Caco-2 (cell line): ENCODE results near the gene POLD1. TPM values are rescaled to one million over a fixed set of nuclear protein-coding genes. Genes with fewer than 3 reads are reported as not detected.

Source experiments
- BruUV-seq: library from RNA; stranded (reverse); fragments of 400-500 nt; replicated peaks from 2 replicates; lab custom pipeline; 2021; lab: Mats Ljungman, UMichigan
- CTCF ChIA-PET: fragments of 300-600 bp; sonication (Branson Sonifier 250); formaldehyde crosslinking; loops from one replicate; lab custom pipeline; 2022; ENCODE audit warnings: antibody characterized with exemption; lab: Charles Lee
- POLR2A ChIA-PET: fragments of 300-600 bp; sonication (Branson Sonifier 250); formaldehyde crosslinking; loops from one replicate; lab custom pipeline; 2022; ENCODE audit warnings: antibody characterized with exemption; lab: Charles Lee
- DNase-seq, 2 experiments: peaks; one replicate each; pipeline versions ENCODE4 v3.0.0 to v3.0.0-alpha.2; 2020 to 2022
- H3K27me3 ChIP-seq: replicated peaks from 2 replicates; pipeline ENCODE4 v1.6.0; 2011; ENCODE audit warnings: low read length; ENCODE audit not compliant: control insufficient read depth, insufficient read depth
- H3K36me3 ChIP-seq: 2 replicates; pipeline ENCODE4 v1.5.1; 2011; ENCODE audit warnings: low read length; ENCODE audit not compliant: control insufficient read depth, insufficient read depth
- H3K4me1 ChIP-seq: fragments of 250-450 bp; sonication (Bioruptor Pico); 2 replicates; pipeline ENCODE4 v1.5.1; 2020; ENCODE audit warnings: mild to moderate bottlenecking
- H3K4me3 ChIP-seq: 2 replicates; pipeline ENCODE4 v1.5.1; 2011; ENCODE audit warnings: low read depth, mild to moderate bottlenecking, control low read depth, low read length
- H3K9me3 ChIP-seq: fragments of 250-450 bp; sonication (Bioruptor Pico); 2 replicates; pipeline ENCODE4 v1.5.1; 2020; ENCODE audit warnings: mild to moderate bottlenecking, moderate library complexity
- H3K27ac Mint-ChIP-seq: one replicate; pipeline ENCODE4 v1.8.0; 2022; ENCODE audit warnings: mixed read lengths; ENCODE audit not compliant: unreplicated experiment
- H3K27me3 Mint-ChIP-seq: one replicate; pipeline ENCODE4 v1.8.0; 2022; ENCODE audit warnings: mixed read lengths; ENCODE audit not compliant: insufficient read depth, unreplicated experiment
- H3K36me3 Mint-ChIP-seq: one replicate; pipeline ENCODE4 v1.8.0; 2022; ENCODE audit warnings: mild to moderate bottlenecking, mixed read lengths; ENCODE audit not compliant: insufficient read depth, unreplicated experiment
- H3K4me1 Mint-ChIP-seq: one replicate; pipeline ENCODE4 v1.8.0; 2022; ENCODE audit warnings: low read depth, mixed read lengths; ENCODE audit not compliant: unreplicated experiment
- H3K4me3 Mint-ChIP-seq: one replicate; pipeline ENCODE4 v1.8.0; 2022; ENCODE audit warnings: mild to moderate bottlenecking, moderate library complexity, mixed read lengths; ENCODE audit not compliant: unreplicated experiment
- H3K9me3 Mint-ChIP-seq: one replicate; pipeline ENCODE4 v1.8.0; 2022; ENCODE audit warnings: mixed read lengths; ENCODE audit not compliant: unreplicated experiment
- intact Hi-C: fragments of 100-400 bp; cut with micrococcal nuclease; formaldehyde crosslinking; loops from one replicate; pipeline ENCODE4 v1.10.0; 2022; ENCODE audit not compliant: unreplicated experiment
- total RNA-seq: library from RNA; stranded (reverse); gene quantifications from 2 replicates; pipeline ENCODE4 v1.2.3, GENCODE V29; 2022
- TF ChIP-seq, protein P1 (sequence below), 2 experiments: fragments of 200-600 bp in 1 of 2; IDR thresholded peaks; 1 replicate in 1 of 2; 2 replicates in 1 of 2; pipeline versions ENCODE4 v1.5.1 to v1.8.0; 2011 to 2022; ENCODE audit warnings: antibody characterized with exemption in 1 of 2, control low read depth in 1 of 2, inconsistent platforms in 1 of 2, low read depth in 1 of 2, low read length in 1 of 2, mild to moderate bottlenecking in 1 of 2, moderate library complexity in 1 of 2; ENCODE audit not compliant: insufficient read depth in 1 of 2, severe bottlenecking in 1 of 2, unreplicated experiment in 1 of 2

Gene POLD1
- total RNA-seq, 1 experiment from 2014 or later, result 128 TPM

DNA sequence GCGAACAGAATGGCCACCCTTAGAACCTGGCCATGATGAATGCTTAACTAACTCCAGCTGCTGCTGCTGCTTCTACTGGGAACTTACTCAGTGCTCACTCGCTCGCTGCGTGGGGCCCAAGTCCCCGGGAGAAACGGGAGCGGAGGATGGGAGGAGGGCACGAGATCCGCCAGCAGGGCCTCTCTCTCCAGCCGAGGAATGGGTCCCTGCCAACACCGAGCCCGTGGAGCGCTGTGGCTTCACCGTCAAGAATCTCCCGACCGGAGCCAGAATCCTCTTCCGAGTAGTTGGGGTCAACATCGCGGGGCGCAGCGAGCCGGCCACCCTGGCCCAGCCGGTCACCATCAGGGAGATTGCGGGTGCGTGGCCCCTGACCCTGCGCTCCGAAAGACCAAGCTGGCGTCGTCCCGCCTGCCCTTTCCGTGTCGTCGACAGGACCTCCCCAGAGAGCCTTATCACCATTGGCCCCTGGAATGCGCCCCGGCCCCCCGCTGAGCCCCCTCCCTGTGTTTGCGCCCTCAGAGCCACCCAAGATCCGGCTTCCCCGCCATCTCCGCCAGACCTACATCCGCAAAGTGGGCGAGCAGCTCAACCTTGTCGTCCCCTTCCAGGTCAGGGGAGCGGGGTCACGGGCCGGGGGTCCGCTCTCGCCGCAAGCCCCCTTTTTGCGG lies 74.4 kb downstream of the POLD1 start:
- Histone ChIP-seq H3K36me3 (no peaks in the 10 kb centered on the region), H3K27me3 (no peaks in the 10 kb centered on the region), H3K9me3 (no peaks in the 10 kb centered on the region), H3K4me1 (peaks cover 21% of the 10 kb centered on the region), H3K4me3 (no peak overlapping the region)
- no TSS peak for BruUV-seq
- ChIA-PET POLR2A (no interaction called here), CTCF (interaction anchor here (0.7 kb wide), 1 partner anchor 35 kb away, joined by 4 read pairs; no protein-coding TSS in a partner anchor)
- Mint-ChIP-seq H3K27me3 (no peaks in the 10 kb centered on the region), H3K4me1 (peaks cover 7% of the 10 kb centered on the region), H3K27ac (peak overlapping the region; percentile 26), H3K9me3 (peaks cover 19% of the 10 kb centered on the region), H3K4me3 (no peak overlapping the region), H3K36me3 (no peaks in the 10 kb centered on the region)
- intact Hi-C loops, result no loop called here
- no peak for DNase-seq
- TF ChIP-seq, protein P1, sequence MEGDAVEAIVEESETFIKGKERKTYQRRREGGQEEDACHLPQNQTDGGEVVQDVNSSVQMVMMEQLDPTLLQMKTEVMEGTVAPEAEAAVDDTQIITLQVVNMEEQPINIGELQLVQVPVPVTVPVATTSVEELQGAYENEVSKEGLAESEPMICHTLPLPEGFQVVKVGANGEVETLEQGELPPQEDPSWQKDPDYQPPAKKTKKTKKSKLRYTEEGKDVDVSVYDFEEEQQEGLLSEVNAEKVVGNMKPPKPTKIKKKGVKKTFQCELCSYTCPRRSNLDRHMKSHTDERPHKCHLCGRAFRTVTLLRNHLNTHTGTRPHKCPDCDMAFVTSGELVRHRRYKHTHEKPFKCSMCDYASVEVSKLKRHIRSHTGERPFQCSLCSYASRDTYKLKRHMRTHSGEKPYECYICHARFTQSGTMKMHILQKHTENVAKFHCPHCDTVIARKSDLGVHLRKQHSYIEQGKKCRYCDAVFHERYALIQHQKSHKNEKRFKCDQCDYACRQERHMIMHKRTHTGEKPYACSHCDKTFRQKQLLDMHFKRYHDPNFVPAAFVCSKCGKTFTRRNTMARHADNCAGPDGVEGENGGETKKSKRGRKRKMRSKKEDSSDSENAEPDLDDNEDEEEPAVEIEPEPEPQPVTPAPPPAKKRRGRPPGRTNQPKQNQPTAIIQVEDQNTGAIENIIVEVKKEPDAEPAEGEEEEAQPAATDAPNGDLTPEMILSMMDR (IDR thresholded peaks at IDR 0.05; ENCODE audit: insufficient read depth in 1 of 2, low read depth in 1 of 2, low read length in 1 of 2, severe bottlenecking in 1 of 2, unreplicated experiment in 1 of 2), result no peak

DNA sequence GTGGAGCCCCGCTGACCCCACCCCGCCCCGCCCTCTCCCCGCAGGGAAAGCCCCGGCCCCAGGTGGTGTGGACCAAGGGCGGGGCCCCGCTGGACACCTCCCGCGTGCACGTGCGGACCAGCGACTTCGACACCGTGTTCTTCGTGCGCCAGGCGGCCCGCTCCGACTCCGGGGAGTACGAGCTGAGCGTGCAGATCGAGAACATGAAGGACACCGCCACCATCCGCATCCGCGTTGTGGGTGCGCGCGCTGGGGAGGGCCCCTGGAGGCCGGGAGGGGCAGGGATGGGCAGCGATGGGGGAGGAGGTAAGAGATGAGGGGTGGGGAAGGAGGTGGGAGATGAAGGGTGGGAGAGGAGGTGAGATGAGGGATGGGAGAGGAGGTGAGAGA lies 74.9 kb downstream of the POLD1 start:
- BruUV-seq, result no TSS peak
- ChIA-PET POLR2A (no interaction called here), CTCF (interaction anchor here (0.7 kb wide), 1 partner anchor 35 kb away, joined by 4 read pairs; no protein-coding TSS in a partner anchor)
- Mint-ChIP-seq H3K36me3 (no peaks in the 10 kb centered on the region), H3K27me3 (no peaks in the 10 kb centered on the region), H3K4me3 (no peak overlapping the region), H3K4me1 (peaks cover 7% of the 10 kb centered on the region), H3K27ac (no peak overlapping the region), H3K9me3 (peaks cover 19% of the 10 kb centered on the region)
- no peak overlapping the region for H3K4me3 ChIP-seq
- no peak for DNase-seq
- no peaks in the 10 kb centered on the region for H3K9me3 ChIP-seq
- no peaks in the 10 kb centered on the region for H3K36me3 ChIP-seq
- TF ChIP-seq, protein P1 (IDR thresholded peaks at IDR 0.05; ENCODE audit: insufficient read depth in 1 of 2, low read depth in 1 of 2, low read length in 1 of 2, severe bottlenecking in 1 of 2, unreplicated experiment in 1 of 2), result no peak
- H3K27me3 ChIP-seq, result no peaks in the 10 kb centered on the region
- intact Hi-C loops, result no loop called here
- H3K4me1 ChIP-seq, result peaks cover 21% of the 10 kb centered on the region

DNA sequence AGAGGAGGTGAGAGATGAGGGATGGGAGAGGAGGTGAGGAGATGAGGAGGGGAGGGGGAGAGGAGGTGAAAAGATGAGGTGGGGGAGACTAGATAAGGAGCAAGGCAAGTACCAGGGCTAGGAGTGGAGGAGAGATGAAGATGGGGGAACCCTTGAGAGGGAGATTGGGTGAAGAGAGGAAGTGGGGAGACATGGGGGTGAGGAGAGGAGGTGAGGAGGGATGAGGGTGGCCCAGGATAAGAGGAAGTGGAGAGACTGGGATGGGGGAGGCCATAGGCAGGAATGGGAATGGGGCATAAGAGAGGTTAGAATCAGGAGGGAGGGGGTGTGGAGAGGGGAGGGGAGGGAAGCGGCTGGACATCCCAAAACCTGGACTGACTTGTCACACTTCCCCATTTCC lies 75.5 kb downstream of the POLD1 start:
- H3K9me3 ChIP-seq, result no peaks in the 10 kb centered on the region
- H3K4me1 ChIP-seq, result peaks cover 21% of the 10 kb centered on the region
- no TSS peak for BruUV-seq
- H3K27me3 ChIP-seq, result no peaks in the 10 kb centered on the region
- Mint-ChIP-seq H3K4me3 (peak overlapping the region; percentile 28), H3K27me3 (no peaks in the 10 kb centered on the region), H3K4me1 (peaks cover 7% of the 10 kb centered on the region), H3K36me3 (no peaks in the 10 kb centered on the region), H3K27ac (peak overlapping the region; percentile 48), H3K9me3 (peaks cover 19% of the 10 kb centered on the region)
- no peaks in the 10 kb centered on the region for H3K36me3 ChIP-seq
- POLR2A ChIA-PET, result no interaction called here
- H3K4me3 ChIP-seq, result no peak overlapping the region
- intact Hi-C loops, result loop anchor here (1.0 to 2.0 kb wide), 3 partner anchors 45 to 102 kb away; partner anchors contain the start of gene NR1H2
- DNase-seq, result no peak
- TF ChIP-seq, protein P1 (IDR thresholded peaks at IDR 0.05; ENCODE audit: insufficient read depth in 1 of 2, low read depth in 1 of 2, low read length in 1 of 2, severe bottlenecking in 1 of 2, unreplicated experiment in 1 of 2), result no peak
- CTCF ChIA-PET, result interaction anchor here (0.7 to 1.2 kb wide), 2 partner anchors 36 to 84 kb away, joined by 4 to 7 read pairs; partner anchors contain the start of gene NR1H2
